ENCODE data around the gene OR6P1.

Gene OR6P1

GRCh38 chr1:158570480-158570879 is at the start of gene OR6P1:
OR6P1 (minus strand) TSS chr1:158570580; CDS start chr1:158563604, 6,976 bp downstream.
- no peak for DNase-seq (ENCODE audit: low spot score)

GRCh38 chr1:158613764-158614163 is 43.4 kb upstream of the OR6P1 start:
- DNase-seq (ENCODE audit: low spot score): no peak

GRCh38 chr1:158611916-158612315 is 41.5 kb upstream of the OR6P1 start:
- DNase-seq (ENCODE audit: low spot score): no peak

- DNase-seq (ENCODE audit: low spot score): no peak
Observed at GRCh38 chr1:158607296-158607695, 36.9 kb upstream of the OR6P1 start.

- no peak for DNase-seq (ENCODE audit: low spot score)
Observed at GRCh38 chr1:158604968-158605367, 34.6 kb upstream of the OR6P1 start, which contains the start of gene OR10Z1. OR10Z1 (plus strand) TSS chr1:158605268; CDS start chr1:158606439, 1,171 bp downstream.

GRCh38 chr1:158600735-158601134 is 30.4 kb upstream of the OR6P1 start:
- DNase-seq (ENCODE audit: low spot score): no peak

- no peak for DNase-seq (ENCODE audit: low spot score)
Observed at GRCh38 chr1:158586942-158587341, 16.6 kb upstream of the OR6P1 start.

GRCh38 chr1:158583962-158584361 is 13.6 kb upstream of the OR6P1 start:
- no peak for DNase-seq (ENCODE audit: low spot score)

GRCh38 chr1:158579733-158580132 is 9.4 kb upstream of the OR6P1 start, which contains the start of gene OR10X1:
OR10X1 (minus strand) TSS chr1:158579899; CDS start chr1:158579899, 0 bp downstream.
- no peak for DNase-seq (ENCODE audit: low spot score)

GRCh38 chr1:158577561-158577960 is 7.2 kb upstream of the OR6P1 start:
- DNase-seq (ENCODE audit: low spot score): no peak

- no peak for DNase-seq (ENCODE audit: low spot score)
Observed at GRCh38 chr1:158572226-158572625, 1.8 kb upstream of the OR6P1 start.

- DNase-seq (ENCODE audit: low spot score): no peak
Observed at GRCh38 chr1:158564608-158565007, 5.8 kb downstream of the OR6P1 start.

- no peak for DNase-seq (ENCODE audit: low spot score)
Observed at GRCh38 chr1:158563853-158564252, 6.5 kb downstream of the OR6P1 start.

- no peak for DNase-seq (ENCODE audit: low spot score)
Observed at GRCh38 chr1:158559696-158560095, 10.7 kb downstream of the OR6P1 start.

GRCh38 chr1:158554352-158554751 is 16.0 kb downstream of the OR6P1 start, which contains the start of gene OR6Y1:
OR6Y1 (minus strand) TSS chr1:158554405; CDS start chr1:158548105, 6,300 bp downstream.
- DNase-seq (ENCODE audit: low spot score): no peak

GRCh38 chr1:158552296-158552695 is 18.1 kb downstream of the OR6P1 start:
- no peak for DNase-seq (ENCODE audit: low spot score)

- no peak for DNase-seq (ENCODE audit: low spot score)
Observed at GRCh38 chr1:158547533-158547932, 22.8 kb downstream of the OR6P1 start.

- DNase-seq (ENCODE audit: low spot score): no peak
Observed at GRCh38 chr1:158537609-158538008, 32.8 kb downstream of the OR6P1 start.

GRCh38 chr1:158534496-158534895 is 35.9 kb downstream of the OR6P1 start:
- DNase-seq (ENCODE audit: low spot score): no peak

- DNase-seq (ENCODE audit: low spot score): peak; percentile 20
Observed at GRCh38 chr1:158527190-158527815, 43.1 kb downstream of the OR6P1 start.

GRCh38 chr1:158521666-158522058 is 48.7 kb downstream of the OR6P1 start:
- no peak for DNase-seq (ENCODE audit: low spot score)

GRCh38 chr1:158520955-158521665 is 49.3 kb downstream of the OR6P1 start:
- no peak for DNase-seq (ENCODE audit: low spot score)

GRCh38 chr1:158520021-158520420 is 50.4 kb downstream of the OR6P1 start:
- no peak for DNase-seq (ENCODE audit: low spot score)

All from AG20443 (cell line).